ENCODE results near the gene COX6B1. TPM values are rescaled to one million over a fixed set of nuclear protein-coding genes. Genes with fewer than 3 reads are reported as not detected.
A peak's percentile ranks its signal among the peaks of the same experiment; 100 is the strongest.

The COX6B1 gene
- total RNA-seq, 1 experiment from 2014 or later: 496 TPM

- intact Hi-C loops (cut with micrococcal nuclease): no loop called here
- peaks cover 27% of the 10 kb centered on the region for H3K79me2 ChIP-seq (ENCODE audit: insufficient read depth, low read length)
- no peak for TF ChIP-seq SIN3A (IDR thresholded peaks at IDR 0.05; ENCODE audit: low read depth)
- TF ChIP-seq JUND (IDR thresholded peaks at IDR 0.05): no peak
- TF ChIP-seq ZFX (IDR thresholded peaks at IDR 0.05): no peak
- no peak for TF ChIP-seq CEBPB (IDR thresholded peaks at IDR 0.05; ENCODE audit: low read depth)
- no peak for TF ChIP-seq POLR2A (IDR thresholded peaks at IDR 0.05; ENCODE audit: borderline replicate concordance, extremely low read depth, insufficient read depth, insufficient read length)
- no peak for TF ChIP-seq TCF7L2 (IDR thresholded peaks at IDR 0.05; ENCODE audit: borderline replicate concordance, extremely low read depth, insufficient read depth, insufficient read length)
- no peak for TF ChIP-seq POLR2AphosphoS5 (IDR thresholded peaks at IDR 0.05; ENCODE audit: low read depth, low read length)
- no peak for TF ChIP-seq YY1 (IDR thresholded peaks at IDR 0.05; ENCODE audit: extremely low read depth, insufficient replicate concordance, low read depth, low read length)
- no peak for TF ChIP-seq ATF3 (IDR thresholded peaks at IDR 0.05)
- BruUV-seq (replicated peaks): no TSS peak
- H3K9ac ChIP-seq (ENCODE audit: low read length): no peak overlapping the region
- H3K27ac ChIP-seq (ENCODE audit: low read depth, low read length): peak overlapping the region; percentile 9
- H3K9me2 ChIP-seq (ENCODE audit: insufficient read depth): no peaks in the 10 kb centered on the region
- DNase-seq (ENCODE audit: low read depth, low spot score) (no peak), ATAC-seq (no peak)
- RAD21 ChIA-PET (ENCODE audit: low non-redundant PET in 1 of 2, low total read pairs in 2 of 2, uncharacterized antibody in 2 of 2, unreplicated experiment in 2 of 2): no interaction called here
- CTCF ChIA-PET: no interaction called here
- peaks cover 0 to 5% of the 10 kb centered on the region in 2 experiments; a peak in 2 of 4 replicates for H3K36me3 ChIP-seq (ENCODE audit: control insufficient read depth in 1 of 2, insufficient read depth in 2 of 2, low read length in 2 of 2)
- H2AFZ ChIP-seq (ENCODE audit: low read depth, low read length, poor library complexity, severe bottlenecking): no peak overlapping the region
- no peaks in the 10 kb centered on the region for H3K27me3 ChIP-seq (ENCODE audit: insufficient read depth, low read length)
- H3K4me1 ChIP-seq (ENCODE audit: control insufficient read depth in 1 of 2, insufficient read depth in 2 of 2, low read length in 2 of 2): peaks cover 14 to 56% of the 10 kb centered on the region in 2 experiments; a peak in 3 of 4 replicates
- POLR2A ChIA-PET: interaction anchor here (0.7 kb wide), 1 partner anchor 12 kb away, joined by 4 read pairs; no protein-coding TSS in a partner anchor
- H3K4me3 ChIP-seq (replicated peaks in 1 of 2; ENCODE audit: low read depth in 1 of 2, low read length in 2 of 2): no peak overlapping the region
- no peaks in the 10 kb centered on the region for H4K20me1 ChIP-seq (ENCODE audit: insufficient read depth)
- no peaks in the 10 kb centered on the region for H3K9me3 ChIP-seq (ENCODE audit: control insufficient read depth in 1 of 2, insufficient read depth in 1 of 2, low read depth in 1 of 2, low read length in 2 of 2)
- peak overlapping the region; percentile 99 for H3K4me2 ChIP-seq (ENCODE audit: low read length)
Measured at GRCh38 chr19:35645680-35646511, 2.2 kb upstream of the COX6B1 start.

GRCh38 chr19:35650581-35650980 lies 2.5 kb downstream of the COX6B1 start:
- Histone ChIP-seq H3K4me3 (replicated peaks in 1 of 2; ENCODE audit: low read depth in 1 of 2, low read length in 2 of 2) (no peak overlapping the region), H3K4me2 (ENCODE audit: low read length) (no peak overlapping the region), H3K9ac (ENCODE audit: low read length) (no peak overlapping the region), H3K9me3 (ENCODE audit: control insufficient read depth in 1 of 2, insufficient read depth in 1 of 2, low read depth in 1 of 2, low read length in 2 of 2) (no peaks in the 10 kb centered on the region), H3K27me3 (ENCODE audit: insufficient read depth, low read length) (no peaks in the 10 kb centered on the region), H3K4me1 (ENCODE audit: control insufficient read depth in 1 of 2, insufficient read depth in 2 of 2, low read length in 2 of 2) (peaks cover 6 to 19% of the 10 kb centered on the region in 2 experiments; a peak in 3 of 4 replicates), H3K27ac (ENCODE audit: low read depth, low read length) (no peak overlapping the region), H3K36me3 (ENCODE audit: control insufficient read depth in 1 of 2, insufficient read depth in 2 of 2, low read length in 2 of 2) (peaks cover 9 to 14% of the 10 kb centered on the region in 2 experiments; a peak in 3 of 4 replicates), H3K9me2 (ENCODE audit: insufficient read depth) (no peaks in the 10 kb centered on the region), H2AFZ (ENCODE audit: low read depth, low read length, poor library complexity, severe bottlenecking) (no peak overlapping the region), H4K20me1 (ENCODE audit: insufficient read depth) (no peaks in the 10 kb centered on the region), H3K79me2 (ENCODE audit: insufficient read depth, low read length) (peaks cover 46% of the 10 kb centered on the region)
- ChIA-PET CTCF (no interaction called here), POLR2A (no interaction called here), RAD21 (ENCODE audit: low non-redundant PET in 1 of 2, low total read pairs in 2 of 2, uncharacterized antibody in 2 of 2, unreplicated experiment in 2 of 2) (no interaction called here)
- BruUV-seq (replicated peaks): no TSS peak
- ATAC-seq: no peak
- intact Hi-C loops (cut with micrococcal nuclease): no loop called here
- no peak for DNase-seq (ENCODE audit: low read depth, low spot score)
- TF ChIP-seq SP1 (IDR thresholded peaks at IDR 0.05; ENCODE audit: low read depth) (no peak), EZH2phosphoT487 (IDR thresholded peaks at IDR 0.05; ENCODE audit: borderline replicate concordance) (no peak), FOSL1 (IDR thresholded peaks at IDR 0.05; ENCODE audit: low read depth) (no peak), ELF1 (IDR thresholded peaks at IDR 0.05; ENCODE audit: borderline replicate concordance, low read depth) (no peak), TCF7L2 (IDR thresholded peaks at IDR 0.05; ENCODE audit: borderline replicate concordance, extremely low read depth, insufficient read depth, insufficient read length) (no peak), SRF (IDR thresholded peaks at IDR 0.05; ENCODE audit: low read depth) (no peak), REST (IDR thresholded peaks at IDR 0.05; ENCODE audit: low read depth) (no peak), POLR2AphosphoS5 (IDR thresholded peaks at IDR 0.05; ENCODE audit: low read depth, low read length) (no peak), JUND (IDR thresholded peaks at IDR 0.05) (no peak), CEBPB (IDR thresholded peaks at IDR 0.05; ENCODE audit: low read depth) (no peak), EGR1 (IDR thresholded peaks at IDR 0.05; ENCODE audit: low read depth) (no peak), RAD21 (IDR thresholded peaks at IDR 0.05; ENCODE audit: low read depth) (no peak), POLR2A (IDR thresholded peaks at IDR 0.05; ENCODE audit: borderline replicate concordance, extremely low read depth, insufficient read depth, insufficient read length) (no peak)

Data from HCT116 (cell line).